HEK293 (cell line): ENCODE results near the gene FUT8.

Source experiments
- CTCF ChIA-PET: fragments of 350-600 bp; formaldehyde crosslinking; extraction: SDS; loops from one replicate; lab custom pipeline; 2021; ENCODE audit warnings: antibody characterized with exemption; lab: Yijun Ruan, JAX
- POLR2A ChIA-PET: fragments of 300-600 bp; formaldehyde crosslinking; extraction: SDS; loops from one replicate; lab custom pipeline; 2020; ENCODE audit warnings: antibody characterized with exemption, inconsistent platforms; lab: Yijun Ruan, JAX
- H3K27ac ChIP-seq: fragments of 200-500 bp; sonication (Bioruptor generic); 2 replicates; pipeline ENCODE4 v1.5.1; 2014; ENCODE audit warnings: low read depth, low read length, control low read depth, inconsistent platforms; ENCODE audit errors: extremely low read depth
- H3K36me3 ChIP-seq, 2 experiments: fragments of 200-500 bp in 1 of 2; sonication (Bioruptor generic) in 1 of 2; 1 replicate in 1 of 2; 2 replicates in 1 of 2; pipeline ENCODE4 v1.5.1; 2014 to 2017; ENCODE audit warnings: inconsistent platforms in 2 of 2, low read length in 2 of 2; ENCODE audit not compliant: control insufficient read depth in 2 of 2, insufficient read depth in 1 of 2
- H3K4me1 ChIP-seq: fragments of 200-500 bp; sonication (Bioruptor generic); 2 replicates; pipeline ENCODE4 v1.5.1; 2014; ENCODE audit warnings: mild to moderate bottlenecking, low read length, inconsistent platforms; ENCODE audit not compliant: control insufficient read depth, insufficient read depth
- H3K4me3 ChIP-seq: 2 replicates; pipeline ENCODE4 v1.5.1; 2011; ENCODE audit warnings: low read depth, mild to moderate bottlenecking, control low read depth, low read length, moderate library complexity
- H3K9me3 ChIP-seq: fragments of 200-500 bp; sonication (Bioruptor generic); 2 replicates; pipeline ENCODE4 v1.5.1; 2014; ENCODE audit warnings: low read depth, low read length, inconsistent platforms; ENCODE audit not compliant: control insufficient read depth, insufficient read depth
- GLI4 ChIP-seq: fragments of 450-650 bp; formaldehyde crosslinking; IDR thresholded peaks from 2 replicates; pipeline ENCODE4 v1.5.1; 2016; ENCODE audit warnings: missing biosample characterization, missing genetic modification characterization
- PRDM6 ChIP-seq: fragments of 450-650 bp; formaldehyde crosslinking; IDR thresholded peaks from 2 replicates; pipeline ENCODE4 v1.5.1; 2017; ENCODE audit warnings: missing biosample characterization, missing genetic modification characterization
- SP3 ChIP-seq: fragments of 450-650 bp; formaldehyde crosslinking; IDR thresholded peaks from 2 replicates; pipeline ENCODE4 v1.5.1; 2016; ENCODE audit warnings: missing biosample characterization, missing genetic modification characterization
- YY1 ChIP-seq: fragments of 450-650 bp; formaldehyde crosslinking; IDR thresholded peaks from 2 replicates; pipeline ENCODE4 v1.5.1; 2018; ENCODE audit warnings: missing biosample characterization, missing genetic modification characterization
- ZFP37 ChIP-seq: fragments of 450-650 bp; formaldehyde crosslinking; IDR thresholded peaks from 2 replicates; pipeline ENCODE4 v1.5.1; 2016; ENCODE audit warnings: missing biosample characterization, missing genetic modification characterization
- ZNF133 ChIP-seq: fragments of 450-650 bp; formaldehyde crosslinking; IDR thresholded peaks from 2 replicates; pipeline ENCODE4 v1.5.1; 2016; ENCODE audit warnings: missing biosample characterization, missing genetic modification characterization
- ZNF138 ChIP-seq: fragments of 450-650 bp; formaldehyde crosslinking; IDR thresholded peaks from 2 replicates; pipeline ENCODE4 v1.5.1; 2016; ENCODE audit warnings: missing biosample characterization, missing genetic modification characterization, borderline replicate concordance
- ZNF155 ChIP-seq: fragments of 450-650 bp; formaldehyde crosslinking; IDR thresholded peaks from 2 replicates; pipeline ENCODE4 v1.5.1; 2016; ENCODE audit warnings: missing biosample characterization, missing genetic modification characterization
- ZNF157 ChIP-seq: fragments of 450-650 bp; formaldehyde crosslinking; IDR thresholded peaks from 2 replicates; pipeline ENCODE4 v1.5.1; 2016; ENCODE audit warnings: missing biosample characterization, missing genetic modification characterization
- ZNF175 ChIP-seq: fragments of 450-650 bp; formaldehyde crosslinking; IDR thresholded peaks from 2 replicates; pipeline ENCODE4 v1.5.1; 2016; ENCODE audit warnings: missing biosample characterization, missing genetic modification characterization
- ZNF211 ChIP-seq: fragments of 450-650 bp; formaldehyde crosslinking; IDR thresholded peaks from 2 replicates; pipeline ENCODE4 v1.5.1; 2016; ENCODE audit warnings: low read depth, missing biosample characterization, missing genetic modification characterization
- ZNF221 ChIP-seq: fragments of 450-650 bp; formaldehyde crosslinking; IDR thresholded peaks from 2 replicates; pipeline ENCODE4 v1.5.1; 2017; ENCODE audit warnings: missing biosample characterization, missing genetic modification characterization, borderline replicate concordance
- ZNF248 ChIP-seq: fragments of 450-650 bp; formaldehyde crosslinking; IDR thresholded peaks from 2 replicates; pipeline ENCODE4 v1.5.1; 2017; ENCODE audit warnings: missing biosample characterization, missing genetic modification characterization
- ZNF433 ChIP-seq: fragments of 450-650 bp; formaldehyde crosslinking; IDR thresholded peaks from 2 replicates; pipeline ENCODE4 v1.5.1; 2016; ENCODE audit warnings: missing biosample characterization, missing genetic modification characterization, low read depth
- ZNF473 ChIP-seq: fragments of 450-650 bp; formaldehyde crosslinking; IDR thresholded peaks from 2 replicates; pipeline ENCODE4 v1.5.1; 2017; ENCODE audit warnings: missing biosample characterization, missing genetic modification characterization
- ZNF48 ChIP-seq: fragments of 450-650 bp; formaldehyde crosslinking; IDR thresholded peaks from 2 replicates; pipeline ENCODE4 v1.5.1; 2016; ENCODE audit warnings: missing biosample characterization, missing genetic modification characterization
- ZNF530 ChIP-seq: fragments of 450-650 bp; formaldehyde crosslinking; IDR thresholded peaks from 2 replicates; pipeline ENCODE4 v1.5.1; 2016; ENCODE audit warnings: low read depth, missing biosample characterization, missing genetic modification characterization
- ZNF596 ChIP-seq: fragments of 450-650 bp; IDR thresholded peaks from 2 replicates; pipeline ENCODE4 v1.5.0; 2018; ENCODE audit warnings: missing biosample characterization, mild to moderate bottlenecking, missing genetic modification characterization, moderate library complexity
- ZNF610 ChIP-seq: fragments of 450-650 bp; formaldehyde crosslinking; IDR thresholded peaks from 2 replicates; pipeline ENCODE4 v1.5.1; 2016; ENCODE audit warnings: missing biosample characterization, missing genetic modification characterization, borderline replicate concordance
- ZNF624 ChIP-seq: fragments of 450-650 bp; formaldehyde crosslinking; IDR thresholded peaks from 2 replicates; pipeline ENCODE4 v1.5.1; 2017; ENCODE audit warnings: missing biosample characterization, missing genetic modification characterization
- ZNF704 ChIP-seq: fragments of 450-650 bp; formaldehyde crosslinking; IDR thresholded peaks from 2 replicates; pipeline ENCODE4 v1.5.1; 2016; ENCODE audit warnings: missing biosample characterization, missing genetic modification characterization
- ZNF747 ChIP-seq: fragments of 450-650 bp; formaldehyde crosslinking; IDR thresholded peaks from 2 replicates; pipeline ENCODE4 v1.5.1; 2016; ENCODE audit warnings: missing biosample characterization, missing genetic modification characterization

FUT8 gene

GRCh38 chr14:65533736-65534404 is 121.3 kb downstream of the FUT8 start:
- TF ChIP-seq ZNF747 (tag by site-specific recombination), result no peak
- TF ChIP-seq, all 188 proteins: peak for 0
- Histone ChIP-seq H3K36me3 (no peaks in the 10 kb centered on the region), H3K27ac (no peak overlapping the region), H3K4me3 (no peak overlapping the region), H3K9me3 (no peaks in the 10 kb centered on the region), H3K4me1 (no peaks in the 10 kb centered on the region)
- CTCF ChIA-PET, result interaction anchor here (1.0 kb wide), 1 partner anchor 25 kb away, joined by 5 read pairs; no protein-coding TSS in a partner anchor
- POLR2A ChIA-PET, result no interaction called here

GRCh38 chr14:65536781-65537423 is 124.4 kb downstream of the FUT8 start:
- Histone ChIP-seq H3K27ac (no peak overlapping the region), H3K4me1 (no peaks in the 10 kb centered on the region), H3K9me3 (no peaks in the 10 kb centered on the region), H3K36me3 (no peaks in the 10 kb centered on the region), H3K4me3 (no peak overlapping the region)
- ChIA-PET POLR2A (interaction anchor here (0.6 kb wide), 1 partner anchor 84 kb away, joined by 4 read pairs; no protein-coding TSS in a partner anchor), CTCF (no interaction called here)
- TF ChIP-seq GLI4 (tag by site-specific recombination), result no peak
- TF ChIP-seq ZNF433, result peak; percentile 100
- TF ChIP-seq ZNF248 (tag by site-specific recombination), result no peak

- H3K36me3 ChIP-seq, result no peaks in the 10 kb centered on the region
- no peaks in the 10 kb centered on the region for H3K4me1 ChIP-seq
- no peak overlapping the region for H3K4me3 ChIP-seq
- H3K27ac ChIP-seq, result no peak overlapping the region
- POLR2A ChIA-PET, result no interaction called here
- no peaks in the 10 kb centered on the region for H3K9me3 ChIP-seq
- CTCF ChIA-PET, result no interaction called here
- TF ChIP-seq ZNF138 (tag by site-specific recombination), result no peak
- no peak for TF ChIP-seq PRDM6 (tag by site-specific recombination)
- TF ChIP-seq SP3, result no peak
- no peak for TF ChIP-seq ZNF610
- TF ChIP-seq ZNF211 (tag by site-specific recombination), result no peak
- TF ChIP-seq ZNF248 (tag by site-specific recombination), result no peak
- TF ChIP-seq ZNF48 (tag by site-specific recombination), result no peak
- no peak for TF ChIP-seq ZNF596
- TF ChIP-seq ZNF133 (tag by site-specific recombination), result no peak
- TF ChIP-seq ZNF624 (tag by site-specific recombination), result no peak
- no peak for TF ChIP-seq ZNF175 (tag by site-specific recombination)
- TF ChIP-seq ZNF530, result no peak
- TF ChIP-seq ZFP37 (tag by site-specific recombination), result no peak
- TF ChIP-seq ZNF473 (tag by site-specific recombination), result no peak
- TF ChIP-seq YY1 (tag by site-specific recombination), result no peak
- no peak for TF ChIP-seq ZNF221 (tag by site-specific recombination)
- no peak for TF ChIP-seq ZNF155
- TF ChIP-seq ZNF157 (tag by site-specific recombination), result no peak
- no peak for TF ChIP-seq ZNF704
These were observed 136.3 kb downstream of the FUT8 start for GRCh38 chr14:65548878-65549277.
